Stimulated activated CD4-positive, alpha-beta T cell treated with anti-CD3 and anti-CD28 coated beads, Interleukin-1b, Interleukin-23, amount 100 ng/mL, for 4 hours (primary cell): ENCODE results near the gene DCTN2.
A peak's percentile ranks its signal among the peaks of the same experiment; 100 is the strongest.
"Not testable (repeated sequence)": the region's sequence is repeated elsewhere in the genome, so short reads cannot be mapped to it uniquely, and the experiment has no call there.

Experiments
- DNase-seq, 2 donors: peaks; one replicate each; pipeline ENCODE4 v3.0.0-alpha.2; 2020; ENCODE audit warnings: low read depth in 2 of 2

The DCTN2 gene

DNA sequence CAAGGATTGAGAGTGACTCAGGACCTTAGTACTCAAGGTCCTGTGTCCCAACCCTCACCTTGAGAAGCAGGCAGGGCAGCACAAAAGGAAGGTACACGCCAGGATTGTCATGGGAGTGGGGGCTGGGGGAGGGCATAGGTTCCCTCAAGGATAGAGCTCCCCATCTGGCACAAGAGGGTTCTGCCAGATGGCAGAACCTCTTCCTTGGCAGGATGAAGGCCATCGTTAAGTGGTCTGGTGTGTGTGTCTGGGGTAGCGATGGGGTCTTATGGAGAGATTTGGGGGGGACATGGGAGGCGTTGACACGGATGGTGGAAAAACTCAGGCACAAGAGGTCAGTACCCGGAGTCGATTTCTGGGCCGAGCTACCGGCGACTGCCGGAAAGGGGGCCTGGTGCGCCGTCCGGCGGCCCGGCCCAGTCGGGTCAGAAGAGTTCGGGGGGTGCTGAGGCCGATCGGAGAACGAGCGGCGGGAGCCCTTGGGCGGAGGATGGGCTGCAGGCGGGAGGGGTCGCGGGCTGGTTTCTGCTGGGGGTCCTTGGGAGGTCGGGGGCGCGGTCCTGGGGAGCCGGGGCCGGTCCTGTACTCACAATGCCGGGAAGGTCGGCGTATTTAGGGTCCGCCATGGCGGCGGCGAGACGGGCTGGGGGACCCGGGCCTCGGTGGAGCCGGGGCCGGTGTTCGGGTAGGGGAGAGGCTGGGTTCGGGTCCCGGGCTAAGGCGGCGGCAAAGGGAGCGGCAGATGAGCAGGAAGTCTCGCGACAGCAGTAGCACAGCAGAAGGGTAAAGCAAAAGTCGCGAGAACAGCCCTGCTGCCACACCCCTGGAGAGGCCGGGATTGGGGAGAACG is at the start of gene DCTN2:
Gene DCTN2 (minus strand): TSS at position 755 of the 850 bp plus-strand sequence. CDS start 129 bp downstream, at position 626.
- peak; percentile 78 to 87 for DNase-seq

- DNase-seq: no peak
Measured at GRCh38 chr12:57593187-57593586, 46.2 kb upstream of the DCTN2 start.

- DNase-seq: no peak
Measured at GRCh38 chr12:57592551-57593165, 45.7 kb upstream of the DCTN2 start.

DNA sequence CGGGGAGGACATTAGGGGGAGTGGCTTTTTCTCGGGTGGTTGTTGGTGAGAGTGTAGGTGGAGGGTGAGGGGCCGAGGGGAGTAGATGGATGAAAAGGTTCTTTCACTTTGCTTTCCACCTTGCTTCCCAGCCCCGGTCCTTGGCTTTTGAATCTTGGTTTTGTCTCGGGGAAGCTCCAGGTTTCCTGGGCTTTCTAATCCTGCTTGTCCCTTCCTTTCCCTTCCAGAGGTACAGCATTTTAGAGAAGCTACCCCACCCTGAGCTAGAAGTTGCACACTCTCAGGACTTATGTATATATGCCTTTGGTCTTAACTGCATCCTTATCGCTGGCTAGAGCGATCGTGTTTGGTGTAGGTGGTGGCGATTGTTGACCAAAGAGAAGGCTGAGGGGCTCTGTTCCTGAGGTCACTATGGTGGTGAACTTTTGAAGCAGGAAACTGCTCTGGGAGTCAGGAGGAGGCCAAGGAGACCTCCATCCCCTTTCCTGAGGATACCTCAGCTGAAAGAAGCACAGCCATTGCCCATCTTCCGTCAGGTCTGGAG is 44.9 kb upstream of the DCTN2 start:
- DNase-seq: no peak

DNA sequence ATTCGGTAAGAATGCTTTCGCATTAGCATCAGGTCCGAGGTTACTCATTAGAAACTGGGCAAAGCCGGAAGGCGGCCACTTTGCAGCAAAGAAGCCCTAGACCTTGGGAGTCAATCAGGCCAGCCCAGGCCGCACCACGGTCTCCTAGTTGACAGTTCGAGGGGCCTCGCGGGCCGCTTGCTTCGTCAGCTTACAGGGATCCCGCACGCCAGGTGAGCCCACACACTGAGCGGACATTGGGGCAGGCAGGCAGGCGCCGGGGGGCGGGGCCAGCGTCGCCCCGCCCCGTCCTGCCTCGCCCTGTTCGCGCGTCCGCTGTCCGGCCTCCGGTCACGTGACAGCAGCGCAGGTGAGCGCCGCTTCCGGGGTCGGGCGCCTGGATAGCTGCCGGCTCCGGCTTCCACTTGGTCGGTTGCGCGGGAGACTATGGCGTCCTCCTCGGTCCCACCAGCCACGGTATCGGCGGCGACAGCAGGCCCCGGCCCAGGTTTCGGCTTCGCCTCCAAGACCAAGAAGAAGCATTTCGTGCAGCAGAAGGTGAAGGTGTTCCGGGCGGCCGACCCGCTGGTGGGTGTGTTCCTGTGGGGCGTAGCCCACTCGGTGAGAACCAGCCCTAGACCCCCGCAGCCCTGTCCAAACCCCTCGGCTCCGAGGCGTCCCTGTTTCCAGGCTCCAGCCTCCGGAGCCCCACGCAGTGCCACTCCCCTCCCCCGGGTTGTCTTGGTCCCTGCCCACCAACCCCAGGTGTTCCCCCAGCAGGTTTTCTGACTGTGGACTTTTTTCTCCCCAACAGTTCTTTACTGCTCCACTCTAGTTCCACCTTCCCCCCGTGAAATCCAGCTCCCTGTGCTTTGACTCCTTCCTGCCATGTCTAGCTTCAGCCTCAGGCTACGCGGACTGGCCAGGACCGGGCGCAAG is 44.1 kb upstream of the DCTN2 start, which contains the start of gene PIP4K2C:
Gene PIP4K2C (plus strand): TSS at position 329 of the 918 bp plus-strand sequence. CDS start 98 bp downstream, at position 427.
- peak; percentile 46 to 74 for DNase-seq

DNA sequence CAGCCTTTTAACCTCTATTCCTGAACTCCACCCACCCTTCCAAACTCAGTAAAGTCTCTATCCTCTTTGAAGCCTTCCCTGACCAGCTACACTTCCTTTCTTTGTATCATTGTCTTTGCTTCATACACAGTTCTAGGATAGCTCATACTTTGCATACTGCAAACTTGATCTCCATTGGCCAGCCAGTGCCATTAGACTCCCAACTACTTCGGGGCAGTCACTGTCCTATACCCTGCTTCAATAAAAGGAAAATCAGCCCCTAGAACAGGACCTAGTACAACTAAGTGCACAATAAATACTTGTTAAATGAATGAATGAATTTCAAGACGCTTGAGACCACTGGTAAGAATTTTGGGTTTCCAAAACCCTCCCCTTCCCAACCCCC is 43.5 kb upstream of the DCTN2 start:
- DNase-seq: no peak

DNA sequence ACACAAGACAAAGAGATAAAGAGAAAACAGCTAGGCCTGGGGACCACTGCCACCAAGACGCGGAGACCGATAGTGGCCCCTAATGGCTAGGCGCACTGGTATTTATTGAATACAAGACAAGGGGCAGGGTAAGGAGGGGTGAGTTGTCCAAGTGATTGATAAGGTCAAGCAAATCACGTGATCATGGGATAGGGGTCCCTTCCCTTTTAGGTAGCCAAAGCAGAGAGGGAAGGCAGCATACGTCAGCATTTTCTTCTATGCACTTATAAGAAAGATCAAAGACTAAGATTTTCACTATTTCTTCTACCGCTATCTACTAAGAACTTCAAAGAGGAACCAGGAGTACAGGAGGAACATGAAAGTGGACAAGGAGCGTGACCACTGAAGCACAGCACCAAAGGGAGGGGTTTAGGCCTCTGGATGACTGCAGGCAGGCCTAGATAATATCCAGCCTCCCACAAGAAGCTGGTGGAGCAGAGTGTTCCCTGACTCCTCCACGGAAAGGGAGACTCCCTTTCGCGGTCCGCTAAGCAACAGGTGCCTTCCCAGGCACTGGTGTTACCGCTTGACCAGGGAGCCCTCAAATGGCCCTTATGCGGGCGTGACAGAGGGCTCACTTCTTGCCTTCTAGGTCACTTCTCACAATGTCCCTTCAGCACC is 42.1 kb upstream of the DCTN2 start:
- not testable (repeated sequence) for DNase-seq

- no peak for DNase-seq
Measured at GRCh38 chr12:57586832-57587429, 39.9 kb upstream of the DCTN2 start.

DNA sequence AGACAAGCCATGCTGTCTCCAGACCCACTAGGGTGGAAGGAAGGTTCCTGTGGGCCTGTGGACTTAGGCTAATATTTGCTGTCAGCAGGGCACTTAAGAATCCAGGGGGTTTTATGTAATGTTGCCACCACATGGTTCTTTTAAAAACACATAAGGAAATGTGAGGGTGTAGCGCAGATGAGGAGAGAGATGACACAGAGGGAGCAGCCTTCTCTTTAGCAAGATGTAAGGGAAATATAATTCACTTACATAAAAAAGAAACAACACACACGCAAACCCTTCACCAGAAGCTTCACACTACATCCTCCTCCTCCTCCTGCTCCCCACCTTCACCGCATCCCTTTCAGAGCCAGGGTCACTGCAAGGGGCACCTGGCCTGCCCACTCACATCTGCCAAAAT is 39.1 kb upstream of the DCTN2 start:
- DNase-seq: no peak

GRCh38 chr12:57585156-57585555 is 38.2 kb upstream of the DCTN2 start:
- no peak for DNase-seq

DNA sequence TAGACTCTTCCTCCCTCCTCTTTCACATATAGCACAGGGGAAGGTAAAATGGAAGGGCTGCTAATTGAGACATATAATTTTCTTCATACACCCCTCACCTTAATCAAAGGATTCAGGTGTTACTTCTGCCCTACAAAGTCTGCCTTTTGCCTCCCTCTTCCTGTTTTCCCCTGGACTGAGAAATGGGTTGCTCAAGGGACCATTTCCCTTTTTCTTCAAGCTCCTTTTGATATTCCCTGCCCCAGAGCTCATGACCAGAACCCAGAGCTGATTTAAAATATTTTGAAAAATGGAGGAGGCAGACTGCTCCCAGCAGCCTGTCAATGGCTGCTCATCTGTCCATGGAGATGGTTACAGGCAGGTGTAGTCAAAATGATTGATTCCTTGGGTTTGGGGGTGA is 37.7 kb upstream of the DCTN2 start:
- DNase-seq: no peak

DNA sequence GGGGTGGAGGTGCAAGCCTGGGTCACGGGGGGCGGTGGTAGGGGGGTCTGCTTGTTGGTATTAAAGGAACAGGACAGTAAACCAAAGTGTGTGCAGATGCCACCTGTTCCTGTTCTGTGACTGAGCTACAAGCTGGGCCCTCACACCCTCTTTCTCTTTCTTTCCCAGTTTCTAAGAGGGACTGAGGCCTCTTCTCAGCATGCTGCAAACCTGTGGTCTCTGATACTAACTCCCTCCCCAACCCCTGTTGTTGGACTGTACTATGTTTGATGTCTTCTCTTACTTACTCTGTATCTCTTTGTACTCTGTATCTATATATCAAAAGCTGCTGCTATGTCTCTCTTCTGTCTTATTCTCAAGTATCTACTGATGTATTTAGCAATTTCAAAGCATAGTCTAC is 37.1 kb upstream of the DCTN2 start:
- DNase-seq: no peak

GRCh38 chr12:57583008-57583831 is 36.2 kb upstream of the DCTN2 start:
- peak in 1 of 2 donors; percentile 60 for DNase-seq

GRCh38 chr12:57582440-57582839 is 35.4 kb upstream of the DCTN2 start:
- DNase-seq: no peak

DNA sequence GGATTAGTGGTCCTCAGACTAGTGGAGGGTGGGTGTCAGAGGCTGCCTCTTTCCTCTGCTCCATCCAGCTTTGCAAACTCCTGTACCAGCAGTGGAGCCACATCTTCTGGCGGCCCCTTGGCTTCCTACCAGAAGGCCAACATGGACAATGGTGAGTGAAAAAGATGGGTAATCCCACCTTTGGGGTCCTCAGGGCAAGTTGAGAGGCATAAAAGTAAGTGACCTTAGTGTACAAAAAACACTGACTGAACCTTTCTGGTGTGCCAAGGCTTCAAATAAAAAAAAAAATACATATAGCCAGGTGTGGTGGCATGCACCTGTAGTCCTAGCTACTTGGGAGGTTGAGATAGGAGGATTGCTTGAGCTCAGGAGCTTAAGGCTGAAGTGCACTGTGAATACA is 34.8 kb upstream of the DCTN2 start:
- DNase-seq: no peak

- DNase-seq: no peak
Measured at GRCh38 chr12:57580466-57580795, 33.4 kb upstream of the DCTN2 start.

DNA sequence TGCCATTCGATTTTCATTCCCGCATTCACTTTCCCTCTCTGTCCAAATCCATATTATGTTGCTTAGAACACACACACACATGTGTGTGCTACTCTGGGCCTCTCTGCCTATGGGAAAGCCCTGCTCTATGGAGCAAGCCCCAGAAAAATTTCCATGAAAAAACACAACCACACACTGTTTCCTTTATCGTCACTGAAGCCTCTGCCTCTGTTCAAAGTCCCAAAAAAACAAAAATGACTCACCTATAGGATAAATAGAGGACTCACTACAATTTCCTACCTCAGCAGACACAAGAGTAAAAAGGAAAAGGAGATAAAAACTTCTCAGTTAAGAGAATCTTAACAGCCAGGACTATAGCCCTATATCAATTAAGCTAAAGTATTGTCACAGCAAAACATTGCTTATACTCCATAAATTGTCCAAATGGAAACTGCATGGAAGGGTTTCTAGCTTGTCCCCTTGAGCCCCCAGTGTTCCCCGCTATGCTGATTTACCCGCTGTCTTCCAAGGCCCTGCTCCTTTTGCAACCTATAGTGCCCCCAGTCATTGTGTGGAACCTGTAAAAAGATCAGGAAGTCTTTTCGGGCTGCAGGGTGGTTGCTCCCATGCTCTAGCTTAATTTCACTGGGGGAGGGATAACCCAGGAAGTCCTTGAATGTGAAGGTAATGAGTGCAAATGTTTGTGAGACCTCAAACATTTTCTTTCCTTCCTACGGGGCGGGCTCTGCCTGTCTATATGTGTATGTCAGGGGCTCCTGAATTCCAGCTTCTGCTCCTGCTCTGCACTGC is 32.9 kb upstream of the DCTN2 start:
- DNase-seq: no peak

GRCh38 chr12:57579011-57579410 is 32.0 kb upstream of the DCTN2 start:
- DNase-seq: no peak
